H9 (cell line): ENCODE results near the gene SNX33. TPM values are rescaled to one million over a fixed set of nuclear protein-coding genes. Genes with fewer than 3 reads are reported as not detected.
A peak's percentile ranks its signal among the peaks of the same experiment; 100 is the strongest.

Source experiments
- DNase-seq: peaks from one replicate; pipeline ENCODE4 v3.0.0-alpha.2; 2017
- H2AFZ ChIP-seq: one replicate; pipeline ENCODE4 v1.6.1; 2013; ENCODE audit warnings: mild to moderate bottlenecking, low read length, control low read depth, moderate library complexity
- H2AK5ac ChIP-seq: 2 replicates; pipeline ENCODE4 v1.6.1; 2013; ENCODE audit warnings: low read length, control low read depth, mixed read lengths; ENCODE audit not compliant: insufficient read length
- H2BK120ac ChIP-seq: one replicate; pipeline ENCODE4 v1.6.1; 2013; ENCODE audit warnings: low read depth, mild to moderate bottlenecking, low read length, control low read depth, inconsistent platforms; ENCODE audit not compliant: poor library complexity, severe bottlenecking
- H2BK12ac ChIP-seq: 2 replicates; pipeline ENCODE4 v1.6.1; 2013; ENCODE audit warnings: low read length, control low read depth, mixed read lengths, low read depth; ENCODE audit not compliant: insufficient read length
- H2BK15ac ChIP-seq: 2 replicates; pipeline ENCODE4 v1.6.1; 2013; ENCODE audit warnings: low read depth, low read length, control low read depth
- H2BK20ac ChIP-seq: one replicate; pipeline ENCODE4 v1.6.1; 2013; ENCODE audit warnings: low read depth, mild to moderate bottlenecking, low read length, control low read depth, inconsistent platforms; ENCODE audit not compliant: poor library complexity, severe bottlenecking
- H2BK5ac ChIP-seq: 2 replicates; pipeline ENCODE4 v1.6.1; 2013; ENCODE audit warnings: low read length, control low read depth, mixed read lengths; ENCODE audit not compliant: insufficient read length
- H3K14ac ChIP-seq: 2 replicates; pipeline ENCODE4 v1.6.1; 2013; ENCODE audit warnings: low read length, control low read depth; ENCODE audit not compliant: insufficient read depth
- H3K18ac ChIP-seq: 2 replicates; pipeline ENCODE4 v1.6.1; 2013; ENCODE audit warnings: low read depth, mild to moderate bottlenecking, mixed read lengths, low read length, control low read depth; ENCODE audit not compliant: insufficient read length
- H3K23ac ChIP-seq: 2 replicates; pipeline ENCODE4 v1.6.1; 2013; ENCODE audit warnings: low read length, control low read depth, mixed read lengths, low read depth; ENCODE audit not compliant: insufficient read length
- H3K23me2 ChIP-seq: 2 replicates; pipeline ENCODE4 v1.6.1; 2013; ENCODE audit warnings: low read depth, mild to moderate bottlenecking, mixed read lengths, low read length, control low read depth; ENCODE audit not compliant: insufficient read length, poor library complexity, severe bottlenecking
- H3K27ac ChIP-seq: 2 replicates; pipeline ENCODE4 v1.5.1; 2013; ENCODE audit warnings: low read length, control low read depth, mixed read lengths, low read depth; ENCODE audit not compliant: insufficient read length
- H3K27me3 ChIP-seq: 2 replicates; pipeline ENCODE4 v1.6.1; 2013; ENCODE audit warnings: low read length, control low read depth, inconsistent platforms; ENCODE audit not compliant: insufficient read depth
- H3K4ac ChIP-seq: 2 replicates; pipeline ENCODE4 v1.6.1; 2013; ENCODE audit warnings: low read depth, mild to moderate bottlenecking, control low read depth, inconsistent platforms, low read length, moderate library complexity
- H3K4me1 ChIP-seq: 2 replicates; pipeline ENCODE4 v1.6.1; 2013; ENCODE audit warnings: low read length, control low read depth, inconsistent platforms; ENCODE audit not compliant: insufficient read depth
- H3K4me2 ChIP-seq: 2 replicates; pipeline ENCODE4 v1.6.1; 2013; ENCODE audit warnings: low read length, control low read depth, mixed read lengths; ENCODE audit not compliant: insufficient read length, insufficient read depth
- H3K56ac ChIP-seq: 2 replicates; pipeline ENCODE4 v1.6.1; 2013; ENCODE audit warnings: low read depth, mild to moderate bottlenecking, mixed read lengths, low read length, control low read depth; ENCODE audit not compliant: insufficient read length
- H3K79me1 ChIP-seq: 2 replicates; pipeline ENCODE4 v1.6.1; 2013; ENCODE audit warnings: low read depth, mild to moderate bottlenecking, moderate library complexity, low read length, control low read depth, inconsistent platforms; ENCODE audit not compliant: insufficient read depth, poor library complexity, severe bottlenecking
- H3K79me2 ChIP-seq: 2 replicates; pipeline ENCODE4 v1.6.1; 2013; ENCODE audit warnings: low read length, control low read depth, inconsistent platforms; ENCODE audit not compliant: insufficient read depth
- H3K9ac ChIP-seq: 2 replicates; pipeline ENCODE4 v1.6.1; 2013; ENCODE audit warnings: low read length, control low read depth, mixed read lengths; ENCODE audit not compliant: insufficient read length; ENCODE audit errors: extremely low read depth
- H3K9me3 ChIP-seq: one replicate; pipeline ENCODE4 v1.6.1; 2013; ENCODE audit warnings: low read depth, low read length, inconsistent platforms; ENCODE audit not compliant: control insufficient read depth
- H3T11ph ChIP-seq: one replicate; pipeline ENCODE4 v1.6.1; 2013; ENCODE audit warnings: mild to moderate bottlenecking, low read length, control low read depth, inconsistent platforms
- H4K20me1 ChIP-seq: one replicate; pipeline ENCODE4 v1.6.1; 2013; ENCODE audit not compliant: control insufficient read depth, insufficient read length, insufficient read depth
- H4K5ac ChIP-seq: 2 replicates; pipeline ENCODE4 v1.6.1; 2013; ENCODE audit warnings: low read depth, mild to moderate bottlenecking, mixed read lengths, low read length, control low read depth; ENCODE audit not compliant: insufficient read length
- H4K8ac ChIP-seq: replicated peaks from 2 replicates; pipeline ENCODE4 v1.6.1; 2013; ENCODE audit warnings: low read length, control low read depth, mixed read lengths, low read depth; ENCODE audit not compliant: insufficient read length
- H4K91ac ChIP-seq: 2 replicates; pipeline ENCODE4 v1.6.1; 2013; ENCODE audit warnings: low read depth, mild to moderate bottlenecking, moderate library complexity, mixed read lengths, low read length, control low read depth; ENCODE audit not compliant: insufficient read length
- H3K27ac Mint-ChIP-seq, 3 experiments: 2 replicates in 2 of 3; 3 replicates in 1 of 3; pipeline ENCODE4 v1.8.0; 2020 to 2021; ENCODE audit warnings: mixed read lengths in 3 of 3, mild to moderate bottlenecking in 1 of 3, moderate library complexity in 1 of 3
- H3K27me3 Mint-ChIP-seq: 2 replicates; pipeline ENCODE4 v1.8.0; 2021; ENCODE audit warnings: low read depth, mild to moderate bottlenecking, moderate library complexity, mixed read lengths
- H3K36me3 Mint-ChIP-seq, 3 experiments: 2 replicates in 2 of 3; 3 replicates in 1 of 3; pipeline ENCODE4 v1.8.0; 2020 to 2021; ENCODE audit warnings: low read depth in 3 of 3, mixed read lengths in 3 of 3; ENCODE audit not compliant: insufficient read depth in 1 of 3
- H3K4me1 Mint-ChIP-seq, 2 experiments: 2 replicates each; pipeline ENCODE4 v1.8.0; 2020; ENCODE audit warnings: mixed read lengths in 2 of 2
- H3K4me3 Mint-ChIP-seq, 2 experiments: 2 replicates in 1 of 2; 3 replicates in 1 of 2; pipeline ENCODE4 v1.8.0; 2020 to 2021; ENCODE audit warnings: mild to moderate bottlenecking in 2 of 2, mixed read lengths in 2 of 2, moderate library complexity in 1 of 2
- H3K9me3 Mint-ChIP-seq, 2 experiments: 2 replicates in 1 of 2; 3 replicates in 1 of 2; pipeline ENCODE4 v1.8.0; 2020; ENCODE audit warnings: mild to moderate bottlenecking in 2 of 2, mixed read lengths in 2 of 2, moderate library complexity in 1 of 2
- CTCF ChIP-seq: fragments of 200-600 bp; sonication (generic); conservative IDR thresholded peaks from 3 replicates; pipeline ENCODE4 v1.8.0; 2021; ENCODE audit warnings: antibody characterized with exemption, mild to moderate bottlenecking
- WGBS: extraction: QIAGEN DNeasy Blood & Tissue Kit; methylation state at CpG from one replicate; pipeline ENCODE4 v1.1.7; 2013; ENCODE audit warnings: missing lambda C conversion rate, low lambda C conversion rate, mixed read lengths; ENCODE audit not compliant: insufficient read length; ENCODE audit errors: extremely low coverage; 5-methylcytosine and 5-hydroxymethylcytosine counted together
- total RNA-seq: library from RNA; stranded (reverse); gene quantifications from 2 replicates; pipeline ENCODE4 v1.2.1, GENCODE V29; 2021

SNX33 gene
- total RNA-seq, 1 experiment from 2014 or later = 17.7 TPM

- DNase-seq = no peak
- no CpG with 5 or more reads among the region's 14 CpGs for WGBS
- no peak overlapping the region; the same call in 1 of the 2 replicates for H3K14ac ChIP-seq
Observed at GRCh38 chr15:75705854-75706681, 58.4 kb downstream of the SNX33 start.

More at GRCh38 chr15:75705854-75706681, 58.4 kb downstream of the SNX33 start:
- Histone ChIP-seq H3K4me1 (no peaks in the 10 kb centered on the region; the same call in 1 of the 2 replicates), H3K27me3 (no peaks in the 10 kb centered on the region), H2BK5ac (no peak overlapping the region), H4K20me1 (no peaks in the 10 kb centered on the region), H4K91ac (no peak overlapping the region), H2BK15ac (no peak overlapping the region), H3K27ac (no peak overlapping the region), H4K5ac (no peak overlapping the region), H2AK5ac (no peak overlapping the region), H3K79me1 (no peaks in the 10 kb centered on the region), H2AFZ (no peak overlapping the region), H2BK12ac (no peak overlapping the region), H3T11ph (no peak overlapping the region), H3K56ac (no peak overlapping the region), H2BK20ac (no peak overlapping the region), H3K18ac (no peak overlapping the region), H3K9ac (no peak overlapping the region), H4K8ac (no peak overlapping the region), H3K4ac (no peak overlapping the region), H2BK120ac (no peak overlapping the region), H3K9me3 (no peaks in the 10 kb centered on the region), H3K4me2 (no peak overlapping the region), H3K79me2 (no peaks in the 10 kb centered on the region), H3K23ac (no peak overlapping the region), H3K23me2 (no peaks in the 10 kb centered on the region)
- H3K36me3 Mint-ChIP-seq = no peaks in the 10 kb centered on the region
- no peaks in the 10 kb centered on the region; a peak in 1 of 5 replicates for H3K9me3 Mint-ChIP-seq
- TF ChIP-seq CTCF = no peak
- H3K4me1 Mint-ChIP-seq = peaks cover 0 to 16% of the 10 kb centered on the region in 2 experiments; a peak in 2 of 4 replicates
- peak overlapping the region; percentile 9 to 34 (median 32); a peak in 4 of 7 replicates for H3K27ac Mint-ChIP-seq
- H3K4me3 Mint-ChIP-seq = no peak overlapping the region
- peaks cover 3% of the 10 kb centered on the region; the same call in 1 of the 2 replicates for H3K27me3 Mint-ChIP-seq
